ENCODE measurements around the gene TCEAL3.
"Not testable (repeated sequence)": the region's sequence is repeated elsewhere in the genome, so short reads cannot be mapped to it uniquely, and the experiment has no call there.

The TCEAL3 gene

DNA sequence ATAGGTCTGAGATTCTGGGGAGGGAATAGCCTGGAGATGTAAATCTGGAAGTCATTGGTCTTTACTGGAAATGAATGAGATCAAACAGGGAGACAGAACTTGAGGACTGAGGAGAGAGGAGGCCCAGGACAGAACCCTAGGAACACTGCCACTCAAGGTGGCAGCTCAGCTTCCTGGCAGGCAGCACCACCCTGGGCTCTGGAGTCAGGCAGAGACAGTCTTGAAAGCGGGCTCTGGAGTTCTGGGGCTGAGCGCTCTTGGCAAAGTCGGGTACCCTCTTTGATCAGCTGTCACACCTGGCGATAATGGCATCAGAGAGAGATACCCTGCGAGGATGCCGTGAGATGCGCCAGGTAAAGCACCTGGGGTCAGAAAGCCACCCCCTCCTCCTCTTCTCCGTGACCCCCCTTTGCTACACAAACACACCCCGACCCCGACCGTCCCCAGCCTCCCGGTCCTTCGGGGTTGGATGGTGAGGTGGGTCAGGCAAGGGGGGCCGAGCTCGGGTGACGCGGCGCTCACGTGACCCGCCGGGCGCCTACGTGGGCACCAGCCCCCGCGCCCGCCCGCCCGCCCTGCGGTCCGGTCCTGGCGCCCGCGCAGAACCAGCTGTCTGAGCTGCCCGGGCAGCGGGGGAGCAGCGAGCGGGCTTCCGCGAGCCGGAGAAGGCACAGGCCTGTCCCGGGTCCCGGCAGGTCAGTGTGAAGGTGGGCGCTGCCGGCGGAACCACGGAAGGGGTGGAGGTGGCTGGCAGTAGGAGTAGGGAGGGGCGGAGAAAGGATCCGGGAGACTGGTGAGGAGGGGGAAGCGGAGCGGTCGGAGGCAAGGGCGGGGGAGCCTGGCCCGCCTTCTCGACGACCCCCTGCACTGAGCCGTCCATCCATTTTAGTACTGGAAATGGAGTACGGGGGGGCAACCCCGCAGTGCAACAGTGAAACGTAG is at the start of gene TCEAL3:
Gene TCEAL3, plus strand, starts transcription at position 600 of the 942 bp plus-strand sequence. CDS start 1,102 bp downstream, outside the sequence.
- peak in 1 of 2 donors; percentile 17 for DNase-seq (ENCODE audit: extremely low read depth in 1 of 2, low read depth in 1 of 2)

DNA sequence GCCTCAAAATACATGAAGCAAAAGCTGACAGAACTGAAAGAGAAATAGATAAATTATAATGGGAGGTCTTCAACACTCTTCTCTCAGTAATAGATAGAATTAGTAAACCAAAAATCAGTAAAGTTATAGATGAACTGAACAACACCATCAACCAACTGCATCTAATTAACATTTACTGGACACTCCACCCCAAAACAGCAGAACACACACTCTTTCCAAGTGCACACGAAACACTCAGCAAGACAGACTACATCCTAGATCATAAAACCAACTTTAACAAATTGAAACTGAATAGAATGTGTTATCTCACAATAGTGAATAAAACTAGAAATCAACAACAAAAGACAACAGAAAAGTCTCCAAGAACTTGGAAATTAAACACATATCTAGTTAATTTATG is 47.5 kb upstream of the TCEAL3 start:
- no peak for DNase-seq (ENCODE audit: extremely low read depth in 1 of 2, low read depth in 1 of 2)

- no peak for DNase-seq (ENCODE audit: extremely low read depth in 1 of 2, low read depth in 1 of 2)
These were observed 45.0 kb upstream of the TCEAL3 start for GRCh38 chrX:103562801-103563200.

DNA sequence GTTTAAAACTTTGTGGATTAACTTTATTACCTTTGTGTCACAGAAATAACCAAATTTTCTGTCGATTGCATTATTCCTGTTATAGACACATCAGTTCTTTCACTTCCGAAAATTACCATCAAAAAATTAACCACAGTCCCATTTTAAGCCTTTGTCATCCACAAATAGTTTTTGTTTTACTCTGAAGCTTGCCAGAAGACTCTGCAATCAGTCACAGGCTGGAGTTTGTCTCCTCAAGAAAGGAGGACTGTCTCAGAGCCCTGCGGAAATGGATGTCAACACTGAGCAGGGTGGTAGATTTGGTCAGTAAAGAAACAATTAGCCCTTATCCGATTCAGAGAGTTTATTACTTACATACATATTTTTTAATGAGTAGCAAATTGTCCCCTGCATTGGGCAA is 42.6 kb upstream of the TCEAL3 start:
- DNase-seq (ENCODE audit: extremely low read depth in 1 of 2, low read depth in 1 of 2): no peak

DNA sequence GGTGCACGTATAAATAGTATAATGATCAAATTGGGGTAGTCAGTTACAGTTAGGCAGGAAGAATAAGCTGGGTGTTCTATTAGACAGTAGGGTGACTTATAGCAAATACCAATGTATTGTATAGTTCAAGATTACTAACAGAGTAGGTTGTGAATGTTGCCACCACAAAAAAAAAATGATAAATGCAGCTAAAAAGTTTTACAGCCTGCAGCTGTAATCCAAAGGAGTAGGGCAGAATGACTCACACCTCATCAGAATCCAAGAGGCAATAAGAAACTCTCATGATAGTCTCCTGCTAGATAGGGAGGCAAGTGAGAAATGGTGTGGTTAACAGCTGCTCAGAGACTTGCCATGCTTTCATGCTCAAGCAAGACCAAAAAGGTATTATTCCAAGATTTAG is 42.0 kb upstream of the TCEAL3 start:
- DNase-seq (ENCODE audit: extremely low read depth in 1 of 2, low read depth in 1 of 2): no peak

- DNase-seq (ENCODE audit: extremely low read depth in 1 of 2, low read depth in 1 of 2): no peak
These were observed 36.6 kb upstream of the TCEAL3 start for GRCh38 chrX:103571121-103571520.

DNA sequence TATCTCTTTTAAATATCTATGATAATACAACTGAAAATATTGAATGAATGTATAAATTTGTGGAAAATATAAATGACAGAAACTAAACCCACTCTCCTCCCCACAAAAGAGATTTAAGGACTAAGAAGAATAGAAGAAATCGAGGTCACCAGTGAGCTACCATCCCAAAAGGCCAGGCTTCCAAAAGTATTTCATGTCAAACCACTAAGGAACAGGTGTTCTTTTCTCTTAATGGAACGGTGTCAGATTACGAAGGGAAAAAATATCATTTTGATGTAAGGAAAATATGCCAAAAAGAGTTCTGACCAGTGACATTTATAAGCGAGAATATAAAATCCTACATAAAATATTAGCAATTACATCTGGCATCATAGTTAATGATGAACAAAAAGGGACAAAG is 36.0 kb upstream of the TCEAL3 start:
- no peak for DNase-seq (ENCODE audit: extremely low read depth in 1 of 2, low read depth in 1 of 2)

DNA sequence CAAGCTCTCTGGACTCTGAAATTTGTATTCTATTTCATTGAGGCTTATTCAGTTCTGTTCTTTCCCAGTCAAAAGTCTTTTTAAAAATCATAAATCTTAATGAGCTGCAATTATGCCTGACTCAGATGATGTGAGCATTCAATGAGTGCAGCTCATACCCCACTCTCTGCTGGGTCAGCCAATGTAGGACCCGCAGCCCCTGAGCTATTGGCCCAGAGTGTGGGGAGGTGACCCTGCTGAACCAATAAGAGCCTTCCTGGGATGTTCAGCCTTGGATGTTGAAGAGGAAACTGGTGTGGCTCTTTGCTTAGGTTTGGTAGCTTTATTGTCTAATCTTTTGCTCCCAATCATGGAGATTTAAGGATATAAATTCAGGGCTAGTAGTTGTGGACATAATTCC is 34.6 kb upstream of the TCEAL3 start:
- no peak for DNase-seq (ENCODE audit: extremely low read depth in 1 of 2, low read depth in 1 of 2)

GRCh38 chrX:103584596-103584995 is 23.2 kb upstream of the TCEAL3 start:
- no peak for DNase-seq (ENCODE audit: extremely low read depth in 1 of 2, low read depth in 1 of 2)

DNA sequence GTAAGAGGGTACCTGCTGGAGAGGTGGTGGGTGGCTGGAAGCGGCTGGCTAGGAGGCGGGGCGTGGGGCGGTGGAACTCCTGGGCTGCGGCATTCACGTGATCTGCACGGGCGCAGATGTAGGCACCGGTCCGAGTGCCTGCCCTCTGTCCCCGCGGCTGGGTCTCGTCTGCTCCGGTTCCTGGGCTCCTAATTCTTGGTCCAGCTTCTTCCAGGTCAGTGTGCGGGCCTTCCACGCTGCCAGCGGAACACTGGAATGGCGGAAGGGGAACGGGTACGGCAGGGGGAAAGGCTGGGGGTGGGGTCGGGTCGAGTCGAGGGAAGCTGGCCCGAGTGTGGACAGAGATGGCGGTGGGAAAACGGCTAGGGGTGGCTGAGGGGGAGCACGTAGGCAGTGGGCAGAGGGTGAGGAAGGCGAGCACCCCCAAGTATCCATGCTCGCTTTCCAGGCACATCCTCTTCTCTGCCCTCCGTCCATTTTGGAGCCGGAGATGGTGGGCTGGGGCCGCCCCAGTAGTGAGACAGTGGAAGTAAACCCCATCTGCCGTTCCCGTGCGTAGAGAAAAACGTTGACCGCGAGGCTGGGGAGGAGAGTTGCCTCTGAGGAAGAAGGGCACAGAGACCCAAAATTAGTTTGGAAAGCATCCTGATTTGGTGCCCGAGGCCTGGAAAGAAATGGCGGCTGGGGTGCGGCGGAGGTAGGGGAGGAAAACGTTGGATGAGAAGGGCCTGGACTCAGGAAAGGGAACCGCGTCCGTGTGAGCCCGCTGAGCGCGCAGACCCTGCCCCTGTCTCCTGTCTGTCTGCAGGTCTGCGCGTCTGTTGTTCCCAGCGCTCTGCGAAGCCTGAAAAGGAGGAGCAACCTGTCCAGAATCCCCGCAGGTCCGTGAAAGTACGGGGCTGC is 22.1 kb upstream of the TCEAL3 start, which contains the start of gene TCEAL4:
Gene TCEAL4, plus strand, starts transcription at position 105 of the 903 bp plus-strand sequence. CDS start 1,161 bp downstream, outside the sequence.
- DNase-seq (ENCODE audit: extremely low read depth in 1 of 2, low read depth in 1 of 2): no peak

DNA sequence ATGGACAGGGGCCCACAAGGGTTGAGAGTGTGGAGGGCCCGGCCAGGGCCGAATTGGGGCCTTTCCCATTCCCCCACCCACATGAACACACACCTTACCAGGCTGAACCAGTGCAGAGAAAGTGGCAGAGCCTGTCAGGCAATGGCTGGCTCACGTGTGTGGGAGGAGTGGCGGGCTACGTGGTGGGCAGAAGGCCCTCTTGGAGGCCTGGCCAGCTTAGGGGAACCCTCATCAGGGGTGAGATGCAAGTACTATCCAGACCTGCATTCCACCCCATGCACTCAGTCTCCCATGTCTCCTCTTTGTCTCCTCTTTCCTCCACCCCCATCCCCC is 21.5 kb upstream of the TCEAL3 start:
- no peak for DNase-seq (ENCODE audit: extremely low read depth in 1 of 2, low read depth in 1 of 2)

DNA sequence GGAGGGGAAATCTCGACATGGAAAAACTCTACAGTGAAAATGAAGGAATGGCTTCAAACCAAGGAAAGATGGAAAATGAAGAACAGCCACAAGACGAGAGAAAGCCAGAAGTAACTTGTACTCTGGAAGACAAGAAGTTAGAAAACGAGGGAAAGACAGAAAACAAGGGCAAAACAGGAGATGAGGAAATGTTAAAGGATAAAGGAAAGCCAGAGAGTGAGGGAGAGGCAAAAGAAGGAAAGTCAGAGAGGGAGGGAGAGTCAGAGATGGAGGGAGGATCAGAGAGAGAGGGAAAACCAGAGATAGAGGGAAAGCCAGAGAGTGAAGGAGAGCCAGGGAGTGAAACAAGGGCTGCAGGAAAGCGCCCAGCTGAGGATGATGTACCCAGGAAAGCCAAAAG is 21.1 kb upstream of the TCEAL3 start:
- DNase-seq (ENCODE audit: extremely low read depth in 1 of 2, low read depth in 1 of 2): no peak

GRCh38 chrX:103592295-103592694 is 15.5 kb upstream of the TCEAL3 start:
- not testable (repeated sequence) for DNase-seq (ENCODE audit: extremely low read depth in 1 of 2, low read depth in 1 of 2)

GRCh38 chrX:103595202-103595601 is 12.6 kb upstream of the TCEAL3 start:
- not testable (repeated sequence) for DNase-seq (ENCODE audit: extremely low read depth in 1 of 2, low read depth in 1 of 2)

GRCh38 chrX:103608306-103608963 is 672 bp downstream of the TCEAL3 start:
- no peak for DNase-seq (ENCODE audit: extremely low read depth in 1 of 2, low read depth in 1 of 2)

DNA sequence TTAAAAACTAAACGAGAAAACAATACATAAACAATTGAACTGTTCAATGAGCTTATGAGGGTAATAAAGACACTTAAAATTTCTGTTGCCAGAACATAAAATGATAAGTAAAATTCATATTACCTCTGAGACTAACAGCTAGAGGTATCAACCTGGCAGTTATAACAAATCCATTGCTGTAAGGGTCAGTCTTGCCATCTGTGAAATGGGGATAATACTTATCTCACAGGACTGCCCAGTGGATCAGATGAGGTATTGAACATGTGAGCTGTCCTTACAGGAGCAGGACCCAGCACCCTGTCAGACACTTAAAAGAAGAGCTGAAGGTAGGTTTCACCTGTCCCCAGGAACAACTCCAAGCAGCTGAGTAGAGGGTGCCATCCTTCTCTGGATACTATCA is 2.5 kb downstream of the TCEAL3 start:
- DNase-seq (ENCODE audit: extremely low read depth in 1 of 2, low read depth in 1 of 2): no peak

DNA sequence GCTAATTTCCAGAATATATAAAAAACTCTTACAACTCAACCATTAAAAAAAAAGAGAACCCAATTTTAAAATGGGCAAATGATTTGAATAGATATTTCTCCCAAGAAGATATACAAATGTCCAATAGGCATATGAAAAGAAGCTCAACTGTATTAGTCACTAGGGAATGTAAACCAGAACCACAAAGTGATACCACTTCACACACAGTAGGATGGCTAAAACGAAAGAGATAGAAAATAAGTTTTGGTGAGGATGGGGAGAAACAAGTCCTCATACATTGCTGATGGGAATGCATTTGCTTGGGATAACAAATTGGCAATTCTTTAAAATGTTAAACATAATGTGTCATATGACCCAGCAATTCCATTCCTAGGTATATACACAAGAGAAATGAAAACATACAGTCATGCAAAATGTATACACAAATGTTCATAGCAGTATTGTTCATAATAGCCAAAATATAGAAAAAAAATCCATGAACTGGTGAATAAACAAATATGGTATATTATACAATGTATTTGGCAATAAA is 5.7 kb downstream of the TCEAL3 start:
- DNase-seq (ENCODE audit: extremely low read depth in 1 of 2, low read depth in 1 of 2): no peak

- DNase-seq (ENCODE audit: extremely low read depth in 1 of 2, low read depth in 1 of 2): no peak
These were observed 7.2 kb downstream of the TCEAL3 start for GRCh38 chrX:103614999-103615398.

DNA sequence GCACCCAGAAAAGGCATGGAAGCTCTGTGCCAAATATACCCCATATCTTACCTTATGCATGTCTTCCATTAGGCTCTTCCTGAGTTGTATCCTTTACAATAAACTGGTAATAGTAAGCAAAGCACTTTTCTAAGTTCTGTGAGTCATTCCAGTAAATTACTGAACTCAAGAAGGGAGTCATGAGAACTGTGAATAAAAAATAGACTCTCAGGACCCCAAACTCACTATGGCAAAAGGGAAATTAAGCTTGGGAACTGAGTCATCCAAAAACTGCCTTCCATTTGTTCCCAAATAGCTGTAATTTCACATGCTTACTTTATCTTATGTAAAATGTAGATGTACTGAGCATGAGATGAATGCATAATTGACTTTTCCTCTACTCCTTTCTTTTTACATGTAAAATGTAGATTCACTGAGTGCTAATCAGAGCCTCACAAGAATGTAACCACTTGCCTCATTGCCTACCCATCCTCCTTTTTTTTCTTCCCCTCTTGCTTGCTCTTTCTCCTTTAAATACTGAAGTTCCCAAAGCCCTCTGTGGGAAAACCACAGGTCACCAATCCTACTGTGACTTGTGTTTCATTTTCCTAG is 8.1 kb downstream of the TCEAL3 start:
- DNase-seq (ENCODE audit: extremely low read depth in 1 of 2, low read depth in 1 of 2): no peak

- no peak for DNase-seq (ENCODE audit: extremely low read depth in 1 of 2, low read depth in 1 of 2)
These were observed 9.0 kb downstream of the TCEAL3 start for GRCh38 chrX:103616676-103617186.
